MM.1S (cell line): Measurements from ENCODE around the gene KCNQ1.

Source experiments
- EZH2 ChIP-seq: fragments of 300-600 bp; sonication (generic); optimal IDR thresholded peaks from 2 replicates; pipeline ENCODE3; 2017; ENCODE audit warnings: low read depth, mild to moderate bottlenecking, antibody characterized with exemption, low read length, mixed read lengths
- EZH2phosphoT487 ChIP-seq: fragments of 300-600 bp; sonication (generic); IDR thresholded peaks from 2 replicates; pipeline ENCODE4 v1.6.1; 2018; ENCODE audit warnings: antibody characterized with exemption, low read length
- TF ChIP-seq, protein P1 (sequence below): fragments of 300-600 bp; sonication (generic); IDR thresholded peaks from 2 replicates; pipeline ENCODE4 v1.5.1; 2016; ENCODE audit warnings: antibody characterized with exemption, low read length, mixed read lengths

DNA sequence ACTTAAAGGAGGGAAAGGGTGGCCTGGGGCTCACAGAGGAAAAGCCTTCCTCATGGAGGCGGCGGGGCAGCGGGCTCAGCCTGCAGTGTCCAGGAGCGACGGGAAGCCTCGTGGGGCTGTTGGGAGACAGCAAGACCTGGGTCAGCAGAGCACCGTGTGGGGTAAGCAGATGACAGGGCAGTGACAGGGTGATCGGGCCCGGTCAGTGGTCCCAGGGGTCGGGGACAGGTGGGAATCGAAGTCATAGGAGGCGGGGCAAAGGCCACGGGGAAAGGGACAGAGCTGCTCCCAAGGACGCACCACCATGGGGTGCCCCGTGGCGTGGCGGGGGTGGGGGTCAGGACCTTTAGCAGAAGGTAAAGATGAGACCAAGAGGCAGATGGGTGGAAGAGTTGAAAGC is 390.9 kb downstream of the KCNQ1 start:
- TF ChIP-seq, protein P1, sequence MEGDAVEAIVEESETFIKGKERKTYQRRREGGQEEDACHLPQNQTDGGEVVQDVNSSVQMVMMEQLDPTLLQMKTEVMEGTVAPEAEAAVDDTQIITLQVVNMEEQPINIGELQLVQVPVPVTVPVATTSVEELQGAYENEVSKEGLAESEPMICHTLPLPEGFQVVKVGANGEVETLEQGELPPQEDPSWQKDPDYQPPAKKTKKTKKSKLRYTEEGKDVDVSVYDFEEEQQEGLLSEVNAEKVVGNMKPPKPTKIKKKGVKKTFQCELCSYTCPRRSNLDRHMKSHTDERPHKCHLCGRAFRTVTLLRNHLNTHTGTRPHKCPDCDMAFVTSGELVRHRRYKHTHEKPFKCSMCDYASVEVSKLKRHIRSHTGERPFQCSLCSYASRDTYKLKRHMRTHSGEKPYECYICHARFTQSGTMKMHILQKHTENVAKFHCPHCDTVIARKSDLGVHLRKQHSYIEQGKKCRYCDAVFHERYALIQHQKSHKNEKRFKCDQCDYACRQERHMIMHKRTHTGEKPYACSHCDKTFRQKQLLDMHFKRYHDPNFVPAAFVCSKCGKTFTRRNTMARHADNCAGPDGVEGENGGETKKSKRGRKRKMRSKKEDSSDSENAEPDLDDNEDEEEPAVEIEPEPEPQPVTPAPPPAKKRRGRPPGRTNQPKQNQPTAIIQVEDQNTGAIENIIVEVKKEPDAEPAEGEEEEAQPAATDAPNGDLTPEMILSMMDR, result no peak
- no peak for TF ChIP-seq EZH2
- TF ChIP-seq EZH2phosphoT487, result no peak
